GM19328 (cell line): ENCODE results near the gene TMEM89.

ENCODE experiments used
- ATAC-seq: cut with Tn5 transposase; IDR thresholded peaks from one replicate; pipeline ENCODE4 v1.9.1; 2021; ENCODE audit warnings: mild to moderate bottlenecking, moderate library complexity; ENCODE audit not compliant: unreplicated experiment

Gene TMEM89

GRCh38 chr3:48593337-48593736, 28.2 kb downstream of the TMEM89 start:
- ATAC-seq = no peak

- ATAC-seq = no peak
Measured at GRCh38 chr3:48592519-48593087, 29.0 kb downstream of the TMEM89 start.

DNA sequence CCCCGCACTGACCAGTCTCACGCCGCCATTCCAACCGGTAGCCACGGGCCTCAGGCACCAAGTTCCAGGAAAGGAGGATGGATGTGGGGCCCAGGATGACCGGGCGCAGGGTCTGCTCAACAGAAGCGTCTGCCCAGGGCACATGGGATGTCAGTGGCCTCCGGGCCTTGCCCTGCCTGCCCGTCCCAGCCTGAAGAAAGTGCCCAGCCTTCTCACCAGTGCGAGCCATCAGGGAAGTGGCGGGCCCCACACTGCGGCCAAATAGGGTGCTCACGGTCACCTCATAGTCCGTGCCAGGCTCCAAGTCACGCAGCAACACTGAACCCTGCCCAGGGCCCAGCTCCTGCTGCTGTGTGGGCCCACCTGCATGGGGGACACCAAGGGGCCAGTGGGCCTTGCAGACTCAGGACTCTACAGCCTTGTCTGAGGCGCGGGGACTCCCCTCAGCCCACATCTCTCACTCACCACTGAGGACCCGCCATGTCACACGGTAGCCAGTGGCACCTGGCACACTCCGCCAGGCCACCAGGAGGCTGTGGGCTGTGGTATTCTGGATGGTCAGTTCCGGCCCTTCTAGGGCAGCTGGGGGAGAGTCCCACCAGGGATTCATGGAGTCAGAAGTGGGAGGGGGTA, 29.6 kb downstream of the TMEM89 start:
- no peak for ATAC-seq

DNA sequence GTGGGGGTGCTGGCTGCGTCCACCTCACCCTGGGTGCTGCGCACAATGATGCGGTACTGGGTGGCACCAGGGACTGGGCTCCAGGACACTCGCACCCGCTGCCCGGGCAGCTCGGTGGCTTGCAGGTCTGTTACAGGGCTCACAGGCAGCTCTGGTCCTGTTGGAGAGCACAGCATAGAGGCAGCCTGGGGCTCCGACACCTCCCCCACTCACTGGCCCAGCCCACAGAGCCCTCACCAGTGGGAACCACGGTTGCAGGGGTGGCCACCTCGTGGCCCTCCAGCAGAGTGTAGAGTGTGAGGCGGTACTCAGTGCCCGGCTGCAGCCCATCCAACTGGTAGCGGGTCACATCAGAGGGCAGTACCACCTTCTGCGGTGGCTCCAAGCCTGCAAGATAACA, 30.1 kb downstream of the TMEM89 start:
- ATAC-seq = no peak

- ATAC-seq = no peak
Measured at GRCh38 chr3:48588230-48588629, 33.3 kb downstream of the TMEM89 start.

DNA sequence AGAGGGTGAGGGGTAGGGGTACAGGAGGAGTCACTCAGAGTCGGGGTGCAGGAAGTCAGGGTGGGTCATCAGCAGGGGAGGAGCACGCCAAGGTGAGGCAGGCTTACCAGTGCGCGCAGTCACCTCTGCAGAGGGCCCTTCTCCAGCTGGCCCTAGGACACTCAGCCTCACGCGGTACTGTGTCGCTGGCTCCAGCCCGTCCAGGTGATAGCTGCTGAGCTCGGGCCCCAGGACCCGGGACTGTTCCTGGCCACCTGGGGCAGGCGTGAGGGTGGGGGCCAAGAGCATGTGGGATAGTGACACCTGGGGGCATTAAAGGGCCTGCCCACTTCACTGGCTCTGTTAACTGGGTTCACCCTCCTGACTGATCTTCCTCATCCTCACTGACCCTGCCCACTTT, 33.9 kb downstream of the TMEM89 start:
- ATAC-seq = no peak

- ATAC-seq = no peak
Measured at GRCh38 chr3:48585411-48585810, 36.2 kb downstream of the TMEM89 start.

DNA sequence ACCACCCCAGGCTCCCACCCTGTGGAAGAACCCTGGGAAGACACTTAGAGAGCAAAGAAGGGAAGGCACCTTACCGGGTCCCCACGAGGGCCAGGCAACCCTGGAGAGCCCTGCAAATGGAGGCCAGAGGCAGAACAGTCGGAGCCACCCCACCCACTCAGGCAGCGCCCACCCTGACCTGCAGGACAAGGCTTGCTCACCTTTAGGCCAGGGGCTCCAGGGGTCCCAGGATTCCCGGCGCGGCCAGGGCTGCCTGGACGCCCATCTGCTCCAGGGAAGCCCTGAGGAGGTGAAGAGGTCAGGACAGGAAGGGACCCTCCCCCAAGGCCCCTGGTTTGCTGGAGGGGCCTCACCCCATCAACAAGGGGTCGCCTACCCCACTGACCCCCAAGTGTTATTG, 36.7 kb downstream of the TMEM89 start:
- ATAC-seq = no peak

- ATAC-seq = no peak
Measured at GRCh38 chr3:48581621-48582481, 39.7 kb downstream of the TMEM89 start.

DNA sequence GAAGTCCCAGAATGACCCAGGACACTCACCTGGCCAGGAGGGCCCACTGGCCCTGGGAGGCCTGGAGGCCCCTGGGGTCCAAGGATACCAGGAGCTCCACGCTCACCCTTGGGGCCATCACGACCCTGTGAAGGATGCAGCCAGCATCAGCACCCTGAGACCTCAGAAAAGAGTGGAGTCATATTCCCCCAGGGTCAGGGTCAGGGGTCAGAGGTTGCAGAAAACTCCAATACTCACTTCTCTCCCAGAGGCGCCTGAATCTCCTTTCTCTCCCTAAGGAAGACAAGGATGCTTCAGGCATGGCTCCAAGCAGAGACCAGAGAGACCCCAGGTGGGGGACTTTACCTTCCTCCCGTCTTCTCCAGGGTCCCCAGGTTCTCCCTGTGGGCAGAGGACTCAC, 44.9 kb downstream of the TMEM89 start:
- ATAC-seq = no peak

GRCh38 chr3:48575366-48575765, 46.2 kb downstream of the TMEM89 start:
- ATAC-seq = no peak

- no peak for ATAC-seq
Measured at GRCh38 chr3:48573973-48574585, 47.5 kb downstream of the TMEM89 start.

DNA sequence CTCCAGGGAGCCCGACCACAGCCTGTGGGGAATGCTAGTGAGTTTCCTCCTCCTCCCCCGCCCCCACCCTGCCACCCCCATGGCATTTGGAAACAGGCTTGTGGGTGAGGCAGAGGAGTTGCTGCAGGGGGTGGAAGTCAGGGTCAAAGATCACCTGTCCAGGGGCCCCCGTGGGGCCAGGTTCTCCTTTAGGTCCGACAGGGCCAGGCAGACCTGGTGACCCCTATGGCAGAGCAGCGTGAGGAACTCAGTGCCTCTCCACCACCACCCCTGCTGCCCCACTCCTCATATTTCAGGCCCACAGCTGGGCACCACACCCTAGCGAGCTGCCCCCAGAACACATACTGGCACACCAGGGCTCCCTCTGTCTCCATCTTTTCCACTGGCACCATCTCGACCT, 49.1 kb downstream of the TMEM89 start:
- no peak for ATAC-seq

GRCh38 chr3:48571938-48572337, 49.6 kb downstream of the TMEM89 start:
- ATAC-seq = no peak
